Measurements from ENCODE around the gene DNAAF8. TPM values are rescaled to one million over a fixed set of nuclear protein-coding genes. Genes with fewer than 3 reads are reported as not detected.
"Not testable (repeated sequence)": the region's sequence is repeated elsewhere in the genome, so short reads cannot be mapped to it uniquely, and the experiment has no call there.

The DNAAF8 gene
- polyA plus RNA-seq, 2 of the 4 experiments (the other 2 are of a cell fraction) = 1.6 TPM

- ATAC-seq; H3K9me3 ChIP-seq; H3K4me3 ChIP-seq; FAIRE-seq; H3K27ac ChIP-seq; DNase-seq (ENCODE audit: low read depth in 1 of 2, low spot score in 1 of 2); H3K4me2 ChIP-seq; POLR2A ChIA-PET: not testable (repeated sequence)
- CTCF ChIA-PET = interaction anchor here (0.7 kb wide), 1 partner anchor 97 kb away, joined by 3 read pairs; no protein-coding TSS in a partner anchor
- WGBS (ENCODE audit: missing lambda C conversion rate) = 87% methylated on average over 14 of the region's 14 CpGs
- peaks cover 21% of the 10 kb centered on the region for H3K4me1 ChIP-seq
- peak; percentile 91 for TF ChIP-seq ZC3H11A (IDR thresholded peaks at IDR 0.05)
Measured at GRCh38 chr16:4784444-4784987, 50.2 kb downstream of the DNAAF8 start.

DNA sequence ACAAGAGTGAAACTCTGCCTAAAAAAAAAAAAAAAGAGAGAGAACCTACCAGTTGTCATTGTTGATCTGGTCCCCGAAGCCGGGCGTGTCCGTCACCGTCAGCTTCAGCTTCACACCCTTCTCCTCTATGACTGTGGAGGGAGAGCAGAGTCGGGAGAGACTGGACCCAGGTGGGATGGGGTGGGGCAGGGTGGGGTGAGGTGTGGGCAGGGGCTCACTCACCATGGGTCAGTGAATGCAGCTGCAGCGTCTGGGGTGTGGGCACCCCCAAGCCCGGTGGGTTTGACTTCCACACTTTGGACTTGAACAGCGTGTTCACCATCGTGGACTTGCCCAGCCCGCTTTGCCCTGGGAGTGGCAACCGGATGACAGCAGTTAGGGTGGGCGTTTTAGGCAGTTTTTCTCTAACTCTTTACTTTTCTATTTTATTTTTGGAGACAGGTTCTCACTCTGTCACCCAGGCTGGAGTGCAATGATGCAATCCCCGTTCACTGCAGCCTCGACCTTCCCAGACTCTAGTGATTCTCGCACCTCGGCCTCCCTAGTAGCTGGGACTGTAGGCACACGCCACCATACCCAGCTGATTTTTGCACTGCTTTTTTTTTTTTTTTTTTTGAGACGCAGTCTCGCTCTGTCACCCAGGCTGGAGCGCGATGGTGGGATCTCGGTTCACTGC, 51.6 kb downstream of the DNAAF8 start:
- no peak for DNase-seq (ENCODE audit: low read depth in 1 of 2, low spot score in 1 of 2)
- no peak for FAIRE-seq
- Histone ChIP-seq H3K4me2 (no peak overlapping the region), H3K4me1 (peaks cover 26% of the 10 kb centered on the region), H3K9me3 (no peaks in the 10 kb centered on the region), H3K4me3 (no peak overlapping the region), H3K27ac (no peak overlapping the region)
- TF ChIP-seq FOXS1 (CRISPR knock-in tag; IDR thresholded peaks at IDR 0.05) (no peak), RAD21 (conservative IDR thresholded peaks at IDR 0.05 in 1 of 2, IDR thresholded peaks at IDR 0.05 in 1 of 2) (no peak), RARB (CRISPR knock-in tag; IDR thresholded peaks at IDR 0.05) (no peak), CBX2 (IDR thresholded peaks at IDR 0.05; ENCODE audit: borderline replicate concordance, low read depth) (no peak), NR3C1 (IDR thresholded peaks at IDR 0.05) (no peak)
- TF ChIP-seq, protein P1, sequence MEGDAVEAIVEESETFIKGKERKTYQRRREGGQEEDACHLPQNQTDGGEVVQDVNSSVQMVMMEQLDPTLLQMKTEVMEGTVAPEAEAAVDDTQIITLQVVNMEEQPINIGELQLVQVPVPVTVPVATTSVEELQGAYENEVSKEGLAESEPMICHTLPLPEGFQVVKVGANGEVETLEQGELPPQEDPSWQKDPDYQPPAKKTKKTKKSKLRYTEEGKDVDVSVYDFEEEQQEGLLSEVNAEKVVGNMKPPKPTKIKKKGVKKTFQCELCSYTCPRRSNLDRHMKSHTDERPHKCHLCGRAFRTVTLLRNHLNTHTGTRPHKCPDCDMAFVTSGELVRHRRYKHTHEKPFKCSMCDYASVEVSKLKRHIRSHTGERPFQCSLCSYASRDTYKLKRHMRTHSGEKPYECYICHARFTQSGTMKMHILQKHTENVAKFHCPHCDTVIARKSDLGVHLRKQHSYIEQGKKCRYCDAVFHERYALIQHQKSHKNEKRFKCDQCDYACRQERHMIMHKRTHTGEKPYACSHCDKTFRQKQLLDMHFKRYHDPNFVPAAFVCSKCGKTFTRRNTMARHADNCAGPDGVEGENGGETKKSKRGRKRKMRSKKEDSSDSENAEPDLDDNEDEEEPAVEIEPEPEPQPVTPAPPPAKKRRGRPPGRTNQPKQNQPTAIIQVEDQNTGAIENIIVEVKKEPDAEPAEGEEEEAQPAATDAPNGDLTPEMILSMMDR (IDR thresholded peaks at IDR 0.05) = no peak
- ChIA-PET POLR2A (no interaction called here), CTCF (interaction anchor here (0.6 kb wide), 1 partner anchor 29 kb away, joined by 3 read pairs; no protein-coding TSS in a partner anchor)
- 85% methylated on average over 23 of the region's 23 CpGs for WGBS (ENCODE audit: missing lambda C conversion rate)
- ATAC-seq = no peak

DNA sequence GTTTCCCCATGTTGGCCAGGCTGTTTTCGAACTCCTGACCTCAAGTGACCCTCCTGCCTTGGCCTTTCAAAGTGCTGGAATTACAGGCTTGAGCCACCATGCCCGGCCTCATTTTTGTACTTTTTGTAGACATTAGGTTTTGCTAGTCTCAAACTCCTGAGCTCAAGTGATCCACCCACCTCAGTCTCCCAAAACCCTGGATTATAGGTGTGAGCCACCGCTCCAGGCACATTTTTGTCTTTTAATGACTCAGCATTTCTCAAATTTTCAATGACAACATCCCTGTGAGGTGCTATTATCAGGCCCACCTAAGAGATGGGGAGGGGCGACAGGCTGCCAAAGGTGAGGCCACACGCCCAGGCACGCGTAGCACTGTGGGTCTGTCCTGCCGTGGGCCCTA, 52.7 kb downstream of the DNAAF8 start:
- ATAC-seq (no peak), FAIRE-seq (no peak)

More for the DNA sequence above, 52.7 kb downstream of the DNAAF8 start:
- POLR2A ChIA-PET = no interaction called here
- H3K4me2 ChIP-seq = 0 out of 3 replicates have a peak overlapping the region, but pooled peaks have one; percentile 1
- H3K4me1 ChIP-seq = peaks cover 26% of the 10 kb centered on the region
- TF ChIP-seq, protein P2, sequence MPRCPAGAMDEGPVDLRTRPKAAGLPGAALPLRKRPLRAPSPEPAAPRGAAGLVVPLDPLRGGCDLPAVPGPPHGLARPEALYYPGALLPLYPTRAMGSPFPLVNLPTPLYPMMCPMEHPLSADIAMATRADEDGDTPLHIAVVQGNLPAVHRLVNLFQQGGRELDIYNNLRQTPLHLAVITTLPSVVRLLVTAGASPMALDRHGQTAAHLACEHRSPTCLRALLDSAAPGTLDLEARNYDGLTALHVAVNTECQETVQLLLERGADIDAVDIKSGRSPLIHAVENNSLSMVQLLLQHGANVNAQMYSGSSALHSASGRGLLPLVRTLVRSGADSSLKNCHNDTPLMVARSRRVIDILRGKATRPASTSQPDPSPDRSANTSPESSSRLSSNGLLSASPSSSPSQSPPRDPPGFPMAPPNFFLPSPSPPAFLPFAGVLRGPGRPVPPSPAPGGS (IDR thresholded peaks at IDR 0.05) = no peak
- TF ChIP-seq MAFK (IDR thresholded peaks at IDR 0.05; ENCODE audit: partially characterized antibody) (peak; percentile 97), NFE2L2 (conservative IDR thresholded peaks at IDR 0.05; ENCODE audit: low read length) (peak; percentile 88), JUN (IDR thresholded peaks at IDR 0.05) (no peak), RAD21 (conservative IDR thresholded peaks at IDR 0.05 in 1 of 2, IDR thresholded peaks at IDR 0.05 in 1 of 2) (no peak), CHD4 (IDR thresholded peaks at IDR 0.05; ENCODE audit: borderline replicate concordance) (no peak), MAZ (IDR thresholded peaks at IDR 0.05; ENCODE audit: borderline replicate concordance, low read depth, low read length) (no peak)
- TF ChIP-seq, protein P3, sequence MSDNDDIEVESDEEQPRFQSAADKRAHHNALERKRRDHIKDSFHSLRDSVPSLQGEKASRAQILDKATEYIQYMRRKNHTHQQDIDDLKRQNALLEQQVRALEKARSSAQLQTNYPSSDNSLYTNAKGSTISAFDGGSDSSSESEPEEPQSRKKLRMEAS (IDR thresholded peaks at IDR 0.05) = no peak
- TF ChIP-seq, protein P4, sequence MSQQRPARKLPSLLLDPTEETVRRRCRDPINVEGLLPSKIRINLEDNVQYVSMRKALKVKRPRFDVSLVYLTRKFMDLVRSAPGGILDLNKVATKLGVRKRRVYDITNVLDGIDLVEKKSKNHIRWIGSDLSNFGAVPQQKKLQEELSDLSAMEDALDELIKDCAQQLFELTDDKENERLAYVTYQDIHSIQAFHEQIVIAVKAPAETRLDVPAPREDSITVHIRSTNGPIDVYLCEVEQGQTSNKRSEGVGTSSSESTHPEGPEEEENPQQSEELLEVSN (IDR thresholded peaks at IDR 0.05; ENCODE audit: borderline replicate concordance, low read depth) = no peak
- H3K27ac ChIP-seq = peak overlapping the region; percentile 49 to 80; a peak in 3 of 6 replicates
- DNase-seq (ENCODE audit: low read depth in 1 of 2, low spot score in 1 of 2) = no peak
- no peaks in the 10 kb centered on the region for H3K9me3 ChIP-seq
- no peak overlapping the region for H3K4me3 ChIP-seq
- CTCF ChIA-PET = interaction anchor here (1.0 to 1.5 kb wide), 2 partner anchors 8 to 9 kb away, joined by 3 read pairs; partner anchors contain the start of gene SMIM22
- 90% methylated on average over 8 of the region's 8 CpGs for WGBS (ENCODE audit: missing lambda C conversion rate)

Data from A549 (cell line).